Purkinje cell (primary cell): Measurements from ENCODE around the gene FAM171A2. TPM values are rescaled to one million over a fixed set of nuclear protein-coding genes. Genes with fewer than 3 reads are reported as not detected.

ENCODE experiments used
- polyA plus RNA-seq: library from polyadenylated mRNA; unstranded; fragments of >200 nt; fragmentation: Nextera tagmentation; gene quantifications from 2 replicates; pipeline ENCODE4 v1.2.1, GENCODE V29; 2014

The FAM171A2 gene
- 0.27 and 0.59 TPM in 2 replicates for polyA plus RNA-seq

DNA sequence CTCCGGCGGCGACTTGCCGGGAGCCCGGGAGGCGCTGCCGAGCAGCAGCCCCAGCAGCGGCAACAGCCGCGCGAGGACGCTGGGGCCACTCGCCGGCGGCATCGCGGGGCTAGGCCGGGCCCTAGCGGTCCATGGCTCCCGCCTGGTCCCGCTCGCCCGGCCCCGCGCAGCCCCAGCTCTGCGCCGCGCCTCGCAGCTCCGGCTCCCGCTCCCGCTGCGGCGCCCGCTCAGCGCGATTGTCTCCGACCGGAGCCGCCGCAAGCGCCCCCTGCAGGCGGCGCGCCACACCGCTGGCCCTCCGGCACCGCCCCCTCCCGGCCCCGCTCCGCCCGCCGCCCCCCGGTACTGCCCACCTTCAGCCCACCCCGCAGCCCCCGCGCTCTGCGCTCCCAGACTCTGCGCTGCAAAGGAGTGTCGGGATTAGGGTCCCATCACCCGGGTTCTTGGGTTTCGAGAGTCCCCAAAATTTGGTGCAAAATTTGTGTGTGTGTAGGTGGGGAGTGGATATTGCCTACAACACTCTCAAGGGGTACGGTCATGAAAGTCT, at the start of gene FAM171A2:
Gene FAM171A2 (minus strand): TSS at position 241 of the 547 bp plus-strand sequence. CDS start 139 bp downstream, at position 102.

DNA sequence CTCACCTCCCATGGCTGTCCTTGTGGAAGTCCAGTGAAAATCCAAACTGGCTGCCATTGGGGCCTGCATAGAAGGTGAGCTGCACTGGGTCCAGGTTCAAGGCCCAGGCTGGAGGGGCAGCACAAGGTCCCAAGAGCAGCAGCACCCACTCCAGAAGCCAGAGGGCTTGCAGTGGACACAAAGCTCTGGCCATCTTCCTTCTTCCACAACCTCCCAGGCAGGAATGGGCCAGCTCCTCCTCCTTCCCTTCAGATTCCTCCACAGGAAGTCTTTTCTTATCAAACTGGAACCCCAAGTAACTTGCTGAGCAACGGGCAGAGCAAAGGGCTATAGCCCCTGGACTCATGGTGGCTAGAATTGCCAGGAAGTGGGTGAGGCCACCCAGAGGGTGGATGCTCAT, 25.6 kb upstream of the FAM171A2 start, which contains the start of gene ITGA2B:
Gene ITGA2B (minus strand): TSS at position 369 of the 400 bp plus-strand sequence. CDS start 176 bp downstream, at position 193.

DNA sequence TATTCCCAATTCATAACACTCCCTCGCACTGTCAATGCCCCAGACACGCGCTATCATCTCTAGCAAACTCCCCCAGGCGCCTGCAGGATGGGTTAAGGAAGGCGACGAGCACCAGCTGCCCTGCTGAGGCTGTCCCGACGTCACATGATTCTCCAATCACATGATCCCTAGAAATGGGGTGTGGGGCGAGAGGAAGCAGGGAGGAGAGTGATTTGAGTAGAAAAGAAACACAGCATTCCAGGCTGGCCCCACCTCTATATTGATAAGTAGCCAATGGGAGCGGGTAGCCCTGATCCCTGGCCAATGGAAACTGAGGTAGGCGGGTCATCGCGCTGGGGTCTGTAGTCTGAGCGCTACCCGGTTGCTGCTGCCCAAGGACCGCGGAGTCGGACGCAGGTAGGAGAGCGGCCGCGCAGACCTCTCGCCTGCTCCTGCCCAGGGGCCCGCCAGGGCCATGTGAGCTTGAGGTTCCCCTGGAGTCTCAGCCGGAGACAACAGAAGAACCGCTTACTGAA, 18.7 kb downstream of the FAM171A2 start, which contains the start of gene GRN:
Gene GRN (plus strand): TSS at position 364 of the 515 bp plus-strand sequence. CDS start 3,863 bp downstream, outside the sequence.

DNA sequence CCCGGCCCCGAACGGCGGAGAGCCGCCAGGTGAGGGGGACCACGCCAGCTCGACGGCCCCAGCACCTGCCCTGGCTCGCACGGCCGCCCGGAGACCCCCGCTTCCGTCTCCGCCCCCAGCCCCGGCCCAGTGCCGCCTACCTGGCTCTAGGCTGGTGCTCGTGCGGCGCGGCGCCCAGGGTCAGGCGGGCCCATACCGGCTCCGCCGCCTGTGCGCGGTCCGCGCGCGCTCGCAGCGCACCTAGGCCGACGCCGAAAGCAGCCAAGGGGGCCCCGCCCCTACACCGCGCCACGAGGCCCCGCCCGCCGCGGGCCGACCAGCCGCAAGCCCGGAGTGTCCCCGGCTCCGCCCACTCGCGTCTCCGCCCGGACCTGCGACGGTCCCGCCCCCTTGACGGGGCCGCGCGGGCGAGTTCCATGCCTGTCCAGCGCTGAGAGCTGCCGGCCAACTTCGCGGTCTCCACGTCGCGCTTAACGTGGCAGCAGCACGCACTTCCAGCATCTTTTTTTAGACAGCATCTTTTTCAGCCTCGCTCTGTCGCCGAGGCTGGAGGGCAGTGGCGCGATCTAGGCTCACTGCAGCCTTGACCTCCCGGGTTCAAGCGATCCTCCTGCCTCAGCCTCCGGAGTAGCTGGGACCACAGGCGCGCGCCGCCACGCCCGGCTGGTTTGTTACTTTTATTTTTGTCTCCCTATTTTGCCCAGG, 38.9 kb downstream of the FAM171A2 start, which contains the start of gene SLC25A39:
Gene SLC25A39 (minus strand): TSS at position 253 of the 705 bp plus-strand sequence. CDS start 1,261 bp downstream, outside the sequence.

DNA sequence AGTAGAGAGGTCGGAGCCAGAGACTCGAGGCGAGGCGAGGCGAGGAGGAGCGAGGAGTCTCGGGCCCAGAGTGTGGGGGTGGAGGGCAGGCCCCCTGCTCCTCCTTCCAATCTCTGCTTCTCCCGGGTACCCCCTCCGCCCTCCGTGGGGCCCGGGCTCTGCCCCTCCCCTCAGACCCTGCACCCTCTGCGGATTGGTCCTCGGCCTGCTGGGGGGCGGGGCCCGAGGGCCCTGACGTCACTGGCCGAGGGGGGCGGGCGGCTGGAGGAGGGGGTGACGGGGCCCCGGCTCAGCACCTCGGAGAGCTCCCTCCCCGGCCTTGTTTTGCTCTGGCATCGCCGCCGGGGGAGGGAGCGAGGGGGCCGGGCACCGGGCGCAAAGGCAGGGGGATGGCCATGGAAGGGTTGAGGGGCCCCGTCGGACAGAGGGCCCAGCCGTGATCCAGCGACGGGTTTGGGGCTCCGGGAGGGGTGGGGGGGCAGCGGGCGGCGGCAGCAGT, 55.3 kb downstream of the FAM171A2 start, which contains the start of gene RUNDC3A:
Gene RUNDC3A (plus strand): TSS at position 282 of the 499 bp plus-strand sequence. CDS start 232 bp downstream, outside the sequence.

Other genes starting within 250 kb of the FAM171A2 start
- 1.7 and 4.2 TPM in 2 replicates for gene HDAC5, start 240.2 kb downstream of the FAM171A2 start, polyA plus RNA-seq
- 0.20 and 1.3 TPM in 2 replicates for gene HROB, start 221.9 kb downstream of the FAM171A2 start, polyA plus RNA-seq
- gene ASB16, start 193.1 kb downstream of the FAM171A2 start, polyA plus RNA-seq: not detected in 2 replicates
- 12.4 and 24.1 TPM in 2 replicates for gene TMUB2, start 176.9 kb downstream of the FAM171A2 start, polyA plus RNA-seq
- gene ATXN7L3, start 164.0 kb downstream of the FAM171A2 start, polyA plus RNA-seq: 0.93 and 1.9 TPM in 2 replicates
- gene UBTF, start 144.2 kb downstream of the FAM171A2 start, polyA plus RNA-seq: 5.1 and 7.0 TPM in 2 replicates
- gene SLC4A1, start 95.7 kb downstream of the FAM171A2 start, polyA plus RNA-seq: not detected in 2 replicates
- 40.9 and 41.5 TPM in 2 replicates for gene RUNDC3A, start 55.3 kb downstream of the FAM171A2 start, polyA plus RNA-seq
- gene SLC25A39, start 39.0 kb downstream of the FAM171A2 start, polyA plus RNA-seq: 5.0 and 6.5 TPM in 2 replicates
- 22.6 and 29.9 TPM in 2 replicates for gene GRN, start 18.6 kb downstream of the FAM171A2 start, polyA plus RNA-seq
- not detected in 2 replicates for gene ITGA2B, start 25.8 kb upstream of the FAM171A2 start, polyA plus RNA-seq
- gene GPATCH8, start 139.6 kb upstream of the FAM171A2 start, polyA plus RNA-seq: 20.3 and 23.5 TPM in 2 replicates
- gene FZD2, start 193.6 kb upstream of the FAM171A2 start, polyA plus RNA-seq: not detected in 2 replicates